Sciatic nerve (tissue), 2 donors: Measurements from ENCODE around the gene SYT13. TPM values are rescaled to one million over a fixed set of nuclear protein-coding genes. Genes with fewer than 3 reads are reported as not detected.

Experiments
- ATAC-seq: fragments of 200-7000 bp; cut with Tn5 transposase; one replicate; pipeline ENCODE4 v1.9.1; 2020; ENCODE audit warnings: mild to moderate bottlenecking, moderate library complexity
- DNase-seq: peaks from one replicate; pipeline ENCODE4 v3.0.0-alpha.2; 2020; ENCODE audit warnings: low spot score
- intact Hi-C: fragments of 100-400 bp; cut with DNase I; formaldehyde crosslinking; loops from one replicate; pipeline ENCODE4 v1.14.2; 2022
- total RNA-seq: library from RNA; stranded (reverse); fragmentation: NEBNext Ultra II Directional; extraction: Animal tissue kit (Norgen Biotek cat#: 25700); gene quantifications from one replicate; pipeline ENCODE4 v1.2.1, GENCODE V29; 2021
- donor health status: DM: no; HTN: no; CAD: no.
- donor health status: DM: no; HTN: no; CAD: no.

The SYT13 gene
- total RNA-seq, 1 donor from 2014 or later, result not detected

GRCh38 chr11:45285250-45285828 lies 802 bp downstream of the SYT13 start:
- ATAC-seq (no peak), DNase-seq (no peak)
- intact Hi-C loops, result no loop called here

- intact Hi-C loops, result no loop called here
- DNase-seq (no peak), ATAC-seq (no peak)
These were observed 4.1 kb downstream of the SYT13 start for GRCh38 chr11:45282081-45282480.

- DNase-seq (no peak), ATAC-seq (no peak)
- intact Hi-C loops, result no loop called here
These were observed 5.7 kb downstream of the SYT13 start for GRCh38 chr11:45280449-45280848.

- no peak for DNase-seq
- intact Hi-C loops, result no loop called here
- no peak for ATAC-seq
These were observed 6.5 kb downstream of the SYT13 start for GRCh38 chr11:45279645-45280044.

GRCh38 chr11:45278714-45279113 lies 7.4 kb downstream of the SYT13 start:
- ATAC-seq, result no peak
- DNase-seq, result no peak
- intact Hi-C loops, result no loop called here

- DNase-seq (no peak), ATAC-seq (no peak)
- intact Hi-C loops, result no loop called here
These were observed 10.3 kb downstream of the SYT13 start for GRCh38 chr11:45275828-45276227.

- ATAC-seq (no peak), DNase-seq (no peak)
- intact Hi-C loops, result no loop called here
These were observed 11.9 kb downstream of the SYT13 start for GRCh38 chr11:45274206-45274605.

- DNase-seq (no peak), ATAC-seq (no peak)
- intact Hi-C loops, result no loop called here
These were observed 12.6 kb downstream of the SYT13 start for GRCh38 chr11:45273509-45273908.

GRCh38 chr11:45272701-45273100 lies 13.4 kb downstream of the SYT13 start:
- DNase-seq (no peak), ATAC-seq (no peak)
- intact Hi-C loops, result no loop called here

- no peak for DNase-seq
- intact Hi-C loops, result no loop called here
- no peak for ATAC-seq
These were observed 15.0 kb downstream of the SYT13 start for GRCh38 chr11:45270946-45271716.

- ATAC-seq (no peak), DNase-seq (no peak)
- intact Hi-C loops, result no loop called here
These were observed 16.5 kb downstream of the SYT13 start for GRCh38 chr11:45269678-45270077.

- intact Hi-C loops, result no loop called here
- no peak for ATAC-seq
- no peak for DNase-seq
These were observed 18.4 kb downstream of the SYT13 start for GRCh38 chr11:45267652-45268299.

GRCh38 chr11:45267052-45267451 lies 19.1 kb downstream of the SYT13 start:
- intact Hi-C loops, result no loop called here
- ATAC-seq (no peak), DNase-seq (no peak)

- ATAC-seq, result no peak
- intact Hi-C loops, result no loop called here
- DNase-seq, result no peak
These were observed 19.5 kb downstream of the SYT13 start for GRCh38 chr11:45266676-45267020.

- no peak for DNase-seq
- no peak for ATAC-seq
- intact Hi-C loops, result no loop called here
These were observed 20.0 kb downstream of the SYT13 start for GRCh38 chr11:45265969-45266675.

GRCh38 chr11:45264839-45265515 lies 21.2 kb downstream of the SYT13 start:
- no peak for ATAC-seq
- no peak for DNase-seq
- intact Hi-C loops, result no loop called here

GRCh38 chr11:45263773-45264172 lies 22.4 kb downstream of the SYT13 start:
- no peak for DNase-seq
- intact Hi-C loops, result no loop called here
- no peak for ATAC-seq

GRCh38 chr11:45262900-45263299 lies 23.2 kb downstream of the SYT13 start:
- intact Hi-C loops, result no loop called here
- no peak for ATAC-seq
- no peak for DNase-seq

GRCh38 chr11:45260071-45260470 lies 26.1 kb downstream of the SYT13 start:
- ATAC-seq (no peak), DNase-seq (no peak)
- intact Hi-C loops, result no loop called here
